K562 (cell line): Measurements from ENCODE around the gene YTHDC1. TPM values are rescaled to one million over a fixed set of nuclear protein-coding genes. Genes with fewer than 3 reads are reported as not detected.

ENCODE experiments used
- ATF1 ChIP-seq, 2 experiments: fragments of 450-650 bp in 1 of 2; IDR thresholded peaks; 2 replicates each; pipeline ENCODE4 v1.6.1; 2016; ENCODE audit warnings: missing compliant biosample characterization in 1 of 2, missing genetic modification characterization in 1 of 2
- DIDO1 ChIP-seq: fragments of 450-650 bp; IDR thresholded peaks from 2 replicates; pipeline ENCODE4 v1.6.1; 2016; ENCODE audit warnings: low read depth, missing biosample characterization, missing genetic modification characterization
- FOXJ2 ChIP-seq: fragments of 200-800 bp; sonication (Bioruptor generic); IDR thresholded peaks from 2 replicates; pipeline ENCODE4 v1.6.1; 2016; ENCODE audit warnings: missing genetic modification characterization, missing compliant biosample characterization
- KLF13 ChIP-seq: fragments of 450-650 bp; IDR thresholded peaks from 2 replicates; pipeline ENCODE4 v1.6.1; 2016; ENCODE audit warnings: missing genetic modification characterization, low read depth, mild to moderate bottlenecking, missing compliant biosample characterization, moderate library complexity, borderline replicate concordance
- MAZ ChIP-seq, 2 experiments: fragments of 450-650 bp in 1 of 2; sonication (generic) in 1 of 2; formaldehyde crosslinking; IDR thresholded peaks in 1 of 2; conservative IDR thresholded peaks in 1 of 2; 2 replicates each; pipeline versions ENCODE4 v1.4.0 to v1.5.0; 2020; ENCODE audit warnings: mild to moderate bottlenecking in 1 of 2, missing genetic modification reagents in 1 of 2
- MXI1 ChIP-seq: IDR thresholded peaks from 2 replicates; pipeline ENCODE4 v1.6.1; 2011; ENCODE audit warnings: low read depth, mild to moderate bottlenecking, improper control_type of control experiment, low read length
- SAFB2 ChIP-seq: fragments of 200-400 bp; formaldehyde crosslinking; IDR thresholded peaks from 2 replicates; pipeline ENCODE4 v1.6.1; 2018; ENCODE audit warnings: borderline replicate concordance, low read length, low read depth, moderate library complexity; ENCODE audit not compliant: severe bottlenecking
- SP2 ChIP-seq: IDR thresholded peaks from 2 replicates; pipeline ENCODE4 v1.6.1; 2011; ENCODE audit warnings: mild to moderate bottlenecking, low read depth, low read length, moderate library complexity; ENCODE audit not compliant: poor library complexity, severe bottlenecking; ENCODE audit errors: extremely low read depth
- SUPT5H ChIP-seq: fragments of 450-650 bp; IDR thresholded peaks from 2 replicates; pipeline ENCODE4 v1.6.1; 2016
- ZFP1 ChIP-seq: fragments of 450-650 bp; formaldehyde crosslinking; IDR thresholded peaks from 2 replicates; pipeline ENCODE4 v1.4.0; 2020; ENCODE audit warnings: mild to moderate bottlenecking, mixed read lengths
- ZKSCAN8 ChIP-seq: fragments of 200-800 bp; sonication (Bioruptor generic); IDR thresholded peaks from 2 replicates; pipeline ENCODE4 v1.6.1; 2016; ENCODE audit warnings: missing genetic modification characterization, missing compliant biosample characterization
- ZNF316 ChIP-seq: fragments of 450-650 bp; IDR thresholded peaks from 2 replicates; pipeline ENCODE4 v1.6.1; 2016
- ZNF695 ChIP-seq: fragments of 450-650 bp; formaldehyde crosslinking; IDR thresholded peaks from 2 replicates; pipeline ENCODE4 v1.4.0; 2020; ENCODE audit warnings: mild to moderate bottlenecking, moderate library complexity
- polyA plus RNA-seq, 8 experiments: library from polyadenylated mRNA; depleted of rRNA in 4 of 8; stranded (reverse) in 5 of 8; unstranded in 3 of 8; fragments of >200 nt; fragmentation: Nextera tagmentation in 2 of 8; fragmentation: Illumina TruSeq in 1 of 8; extraction: Ambion mirVana in 2 of 8; extraction: Trizol in 1 of 8; gene quantifications; 2 replicates each; pipeline versions ENCODE4 v1.2.1 to v1.2.3, GENCODE V29; 2011 to 2014; ENCODE audit warnings: inconsistent platforms in 1 of 8, missing spikeins in 1 of 8
- total RNA-seq, 7 experiments: library from RNA; depleted of rRNA in 6 of 7; stranded (reverse); fragments of >200 nt in 6 of 7; fragmentation: Illumina TruSeq in 2 of 7; extraction: Trizol in 2 of 7; gene quantifications; 2 replicates each; pipeline versions ENCODE4 v1.2.1 to v1.2.3, GENCODE V29; 2011 to 2021; ENCODE audit warnings: low replicate concordance in 1 of 7
- TF ChIP-seq, protein P1 (sequence below), 3 experiments: fragments of 200-800 bp in 1 of 3; sonication (Bioruptor generic) in 1 of 3; sonication (generic) in 1 of 3; formaldehyde crosslinking in 1 of 3; IDR thresholded peaks; 2 replicates each; pipeline versions ENCODE4 v1.6.1 to v1.8.0; 2016 to 2022; ENCODE audit warnings: mild to moderate bottlenecking in 2 of 3, missing compliant biosample characterization in 2 of 3, missing genetic modification characterization in 2 of 3, missing genetic modification reagents in 1 of 3
- TF ChIP-seq, protein P2 (sequence below): fragments of 450-650 bp; IDR thresholded peaks from 2 replicates; pipeline ENCODE4 v1.6.1; 2016; ENCODE audit warnings: missing biosample characterization, missing genetic modification characterization
- TF ChIP-seq, protein P3 (sequence below): fragments of 450-650 bp; IDR thresholded peaks from 2 replicates; pipeline ENCODE4 v1.6.1; 2016
- TF ChIP-seq, protein P4 (sequence below): fragments of 450-650 bp; IDR thresholded peaks from 2 replicates; pipeline ENCODE4 v1.6.1; 2016; ENCODE audit warnings: low read depth

The YTHDC1 gene
- total and polyA plus RNA-seq, 9 of the 15 experiments (the other 6 are each of a cell fraction or from before 2014, with no cell fraction given): 9.8 to 65.4 (median 51.7) TPM

DNA sequence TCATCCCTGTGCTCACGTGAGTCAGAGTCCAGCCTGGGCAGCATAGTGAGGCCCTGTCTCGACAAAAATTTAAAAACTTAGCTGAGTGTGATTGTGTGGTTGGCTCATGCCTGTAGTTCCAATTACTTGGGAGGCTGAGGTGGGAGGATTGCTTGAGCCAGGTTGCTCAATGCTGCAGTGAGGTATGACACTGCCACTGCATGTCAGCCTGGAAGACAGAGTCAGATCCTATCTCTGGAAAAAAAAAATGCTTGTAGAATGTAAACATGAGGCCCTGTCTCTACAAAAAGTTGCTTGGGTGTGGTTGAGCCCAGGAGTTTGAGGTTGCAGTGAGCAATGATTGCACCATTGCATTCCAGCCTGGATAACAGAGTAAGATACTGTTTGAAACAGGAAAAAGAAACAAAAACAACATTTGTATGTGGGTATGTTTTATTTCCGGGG is 11.3 kb upstream of the YTHDC1 start (continued):
- TF ChIP-seq SAFB2 (no peak), ZNF316 (no peak), ZKSCAN8 (CRISPR knock-in tag) (peak; percentile 92), ZNF695 (CRISPR knock-in tag) (no peak), ATF1 (CRISPR knock-in tag; IDR thresholded peaks at IDR 0.05) (no peak), ATF1 (tag; IDR thresholded peaks at IDR 0.05) (peak; percentile 57), DIDO1 (tag) (no peak), FOXJ2 (tag) (peak; percentile 94), ZFP1 (no peak), SUPT5H (no peak), SP2 (no peak), MAZ (CRISPR knock-in tag; conservative IDR thresholded peaks at IDR 0.05 in 1 of 2, IDR thresholded peaks at IDR 0.05 in 1 of 2) (no peak), KLF13 (tag) (no peak), MXI1 (no peak)
- TF ChIP-seq, protein P1, sequence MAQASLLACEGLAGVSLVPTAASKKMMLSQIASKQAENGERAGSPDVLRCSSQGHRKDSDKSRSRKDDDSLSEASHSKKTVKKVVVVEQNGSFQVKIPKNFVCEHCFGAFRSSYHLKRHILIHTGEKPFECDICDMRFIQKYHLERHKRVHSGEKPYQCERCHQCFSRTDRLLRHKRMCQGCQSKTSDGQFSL (CRISPR knock-in tag; IDR thresholded peaks at IDR 0.05): no peak
- TF ChIP-seq, protein P1 (tag; IDR thresholded peaks at IDR 0.05): no peak
- TF ChIP-seq, protein P2, sequence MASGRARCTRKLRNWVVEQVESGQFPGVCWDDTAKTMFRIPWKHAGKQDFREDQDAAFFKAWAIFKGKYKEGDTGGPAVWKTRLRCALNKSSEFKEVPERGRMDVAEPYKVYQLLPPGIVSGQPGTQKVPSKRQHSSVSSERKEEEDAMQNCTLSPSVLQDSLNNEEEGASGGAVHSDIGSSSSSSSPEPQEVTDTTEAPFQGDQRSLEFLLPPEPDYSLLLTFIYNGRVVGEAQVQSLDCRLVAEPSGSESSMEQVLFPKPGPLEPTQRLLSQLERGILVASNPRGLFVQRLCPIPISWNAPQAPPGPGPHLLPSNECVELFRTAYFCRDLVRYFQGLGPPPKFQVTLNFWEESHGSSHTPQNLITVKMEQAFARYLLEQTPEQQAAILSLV: peak; percentile 70
- TF ChIP-seq, protein P3, sequence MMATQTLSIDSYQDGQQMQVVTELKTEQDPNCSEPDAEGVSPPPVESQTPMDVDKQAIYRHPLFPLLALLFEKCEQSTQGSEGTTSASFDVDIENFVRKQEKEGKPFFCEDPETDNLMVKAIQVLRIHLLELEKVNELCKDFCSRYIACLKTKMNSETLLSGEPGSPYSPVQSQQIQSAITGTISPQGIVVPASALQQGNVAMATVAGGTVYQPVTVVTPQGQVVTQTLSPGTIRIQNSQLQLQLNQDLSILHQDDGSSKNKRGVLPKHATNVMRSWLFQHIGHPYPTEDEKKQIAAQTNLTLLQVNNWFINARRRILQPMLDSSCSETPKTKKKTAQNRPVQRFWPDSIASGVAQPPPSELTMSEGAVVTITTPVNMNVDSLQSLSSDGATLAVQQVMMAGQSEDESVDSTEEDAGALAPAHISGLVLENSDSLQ: peak; percentile 81
- TF ChIP-seq, protein P4, sequence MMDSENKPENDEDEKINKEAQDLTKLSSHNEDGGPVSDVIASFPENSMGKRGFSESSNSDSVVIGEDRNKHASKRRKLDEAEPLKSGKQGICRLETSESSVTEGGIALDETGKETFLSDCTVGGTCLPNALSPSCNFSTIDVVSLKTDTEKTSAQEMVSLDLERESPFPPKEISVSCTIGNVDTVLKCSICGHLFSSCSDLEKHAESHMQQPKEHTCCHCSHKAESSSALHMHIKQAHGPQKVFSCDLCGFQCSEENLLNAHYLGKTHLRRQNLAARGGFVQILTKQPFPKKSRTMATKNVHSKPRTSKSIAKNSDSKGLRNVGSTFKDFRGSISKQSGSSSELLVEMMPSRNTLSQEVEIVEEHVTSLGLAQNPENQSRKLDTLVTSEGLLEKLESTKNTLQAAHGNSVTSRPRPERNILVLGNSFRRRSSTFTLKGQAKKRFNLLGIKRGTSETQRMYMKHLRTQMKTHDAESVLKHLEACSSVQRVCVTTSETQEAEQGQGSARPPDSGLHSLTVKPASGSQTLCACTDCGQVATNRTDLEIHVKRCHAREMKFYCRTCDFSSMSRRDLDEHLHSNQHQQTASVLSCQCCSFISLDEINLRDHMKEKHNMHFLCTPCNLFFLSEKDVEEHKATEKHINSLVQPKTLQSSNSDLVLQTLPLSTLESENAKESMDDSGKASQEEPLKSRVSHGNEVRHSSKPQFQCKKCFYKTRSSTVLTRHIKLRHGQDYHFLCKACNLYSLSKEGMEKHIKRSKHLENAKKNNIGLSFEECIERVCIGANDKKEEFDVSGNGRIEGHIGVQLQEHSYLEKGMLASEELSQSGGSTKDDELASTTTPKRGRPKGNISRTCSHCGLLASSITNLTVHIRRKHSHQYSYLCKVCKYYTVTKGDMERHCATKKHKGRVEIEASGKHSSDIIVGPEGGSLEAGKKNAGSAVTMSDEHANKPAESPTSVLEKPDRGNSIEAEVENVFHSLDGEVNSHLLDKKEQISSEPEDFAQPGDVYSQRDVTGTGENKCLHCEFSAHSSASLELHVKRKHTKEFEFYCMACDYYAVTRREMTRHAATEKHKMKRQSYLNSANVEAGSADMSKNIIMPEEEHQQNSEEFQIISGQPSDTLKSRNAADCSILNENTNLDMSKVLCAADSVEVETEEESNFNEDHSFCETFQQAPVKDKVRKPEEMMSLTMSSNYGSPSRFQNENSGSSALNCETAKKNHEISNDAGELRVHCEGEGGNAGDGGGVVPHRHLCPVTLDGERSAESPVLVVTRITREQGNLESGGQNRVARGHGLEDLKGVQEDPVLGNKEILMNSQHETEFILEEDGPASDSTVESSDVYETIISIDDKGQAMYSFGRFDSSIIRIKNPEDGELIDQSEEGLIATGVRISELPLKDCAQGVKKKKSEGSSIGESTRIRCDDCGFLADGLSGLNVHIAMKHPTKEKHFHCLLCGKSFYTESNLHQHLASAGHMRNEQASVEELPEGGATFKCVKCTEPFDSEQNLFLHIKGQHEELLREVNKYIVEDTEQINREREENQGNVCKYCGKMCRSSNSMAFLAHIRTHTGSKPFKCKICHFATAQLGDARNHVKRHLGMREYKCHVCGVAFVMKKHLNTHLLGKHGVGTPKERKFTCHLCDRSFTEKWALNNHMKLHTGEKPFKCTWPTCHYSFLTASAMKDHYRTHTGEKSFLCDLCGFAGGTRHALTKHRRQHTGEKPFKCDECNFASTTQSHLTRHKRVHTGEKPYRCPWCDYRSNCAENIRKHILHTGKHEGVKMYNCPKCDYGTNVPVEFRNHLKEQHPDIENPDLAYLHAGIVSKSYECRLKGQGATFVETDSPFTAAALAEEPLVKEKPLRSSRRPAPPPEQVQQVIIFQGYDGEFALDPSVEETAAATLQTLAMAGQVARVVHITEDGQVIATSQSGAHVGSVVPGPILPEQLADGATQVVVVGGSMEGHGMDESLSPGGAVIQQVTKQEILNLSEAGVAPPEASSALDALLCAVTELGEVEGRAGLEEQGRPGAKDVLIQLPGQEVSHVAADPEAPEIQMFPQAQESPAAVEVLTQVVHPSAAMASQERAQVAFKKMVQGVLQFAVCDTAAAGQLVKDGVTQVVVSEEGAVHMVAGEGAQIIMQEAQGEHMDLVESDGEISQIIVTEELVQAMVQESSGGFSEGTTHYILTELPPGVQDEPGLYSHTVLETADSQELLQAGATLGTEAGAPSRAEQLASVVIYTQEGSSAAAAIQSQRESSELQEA: no peak
